ENCODE measurements around the gene CSF2.

The CSF2 gene

GRCh38 chr5:132055808-132056609, 17.6 kb upstream of the CSF2 start:
- DNase-seq, result no peak

DNA sequence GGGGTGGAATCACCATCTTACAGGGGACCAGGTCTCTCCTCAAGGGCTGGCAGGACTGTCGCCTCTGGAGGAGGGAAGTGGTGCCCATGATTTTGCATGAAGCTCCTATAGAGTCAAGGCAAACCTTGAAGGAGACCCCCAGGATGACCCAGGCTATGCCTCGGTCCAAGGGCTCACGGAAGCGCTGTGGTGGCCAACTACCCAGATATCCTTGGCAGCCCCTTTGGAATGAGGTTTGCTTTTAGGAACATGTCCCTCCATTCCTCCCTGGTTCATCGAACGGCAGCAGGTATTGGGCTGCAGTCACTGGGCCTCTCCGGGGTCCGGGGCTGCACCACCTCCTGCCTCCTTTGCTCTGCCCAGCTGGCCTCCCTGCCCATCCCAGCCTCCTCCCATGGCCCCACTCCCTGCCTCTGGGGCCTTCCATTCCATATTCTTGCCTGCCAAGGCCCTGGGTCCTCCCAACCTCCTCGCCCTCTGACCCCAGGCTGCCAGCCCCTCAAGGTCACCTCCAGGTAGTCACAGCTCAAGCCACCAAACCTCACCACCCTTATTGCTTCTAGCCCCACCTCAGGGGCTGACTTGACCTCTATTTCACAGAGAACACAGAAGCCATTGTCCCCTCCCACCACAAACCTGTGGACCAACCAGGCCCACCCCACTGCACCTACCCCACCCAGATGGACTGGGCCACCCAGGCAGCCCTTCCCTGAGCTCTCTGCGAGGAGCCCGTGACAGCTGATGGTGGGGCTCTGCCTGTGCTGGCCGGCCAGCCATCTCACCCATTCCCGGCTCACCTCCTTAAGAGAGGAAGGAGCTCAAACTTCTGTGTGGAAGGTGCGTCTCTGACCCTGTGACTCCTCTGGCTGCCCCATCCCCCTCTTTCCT, 16.7 kb upstream of the CSF2 start:
- no peak for DNase-seq

DNA sequence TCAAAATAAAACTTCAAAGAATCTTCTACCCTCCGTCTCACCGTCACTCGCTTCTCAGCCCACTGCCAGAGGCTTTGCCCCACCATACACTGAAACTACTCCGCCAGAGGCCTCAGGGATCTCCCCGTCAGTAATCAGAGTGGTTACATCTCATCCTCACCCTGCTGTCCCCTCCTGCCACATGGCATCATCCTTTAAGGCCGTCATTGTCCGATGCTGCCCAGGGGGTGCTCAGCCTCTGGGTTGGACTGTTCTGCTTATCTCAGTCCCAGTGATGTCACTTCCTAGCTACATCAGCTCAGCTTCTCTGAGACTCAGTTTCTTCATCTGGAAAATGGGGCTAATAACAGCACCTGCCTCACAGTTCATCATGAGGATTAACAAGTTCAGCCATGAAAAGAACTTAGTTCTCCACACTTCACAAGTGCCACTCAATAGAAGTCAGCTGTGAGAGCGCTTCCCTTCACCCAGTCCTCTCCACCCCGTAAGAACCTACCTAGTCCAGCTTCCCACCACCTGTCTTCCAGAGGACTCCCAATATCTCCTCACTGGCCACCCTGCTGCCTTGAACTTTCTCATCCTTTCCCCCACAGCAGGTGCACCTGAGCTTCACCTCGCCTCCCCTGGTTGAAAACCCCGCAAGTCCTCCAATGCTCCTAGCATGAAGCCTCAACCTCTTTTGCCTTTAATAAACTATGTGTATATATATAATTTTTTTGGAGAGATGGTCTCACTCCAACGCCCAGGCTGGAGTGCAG, 15.9 kb upstream of the CSF2 start:
- DNase-seq, result no peak

GRCh38 chr5:132058646-132059042, 14.9 kb upstream of the CSF2 start:
- DNase-seq, result no peak

- DNase-seq, result no peak
Measured at GRCh38 chr5:132059043-132059695, 14.4 kb upstream of the CSF2 start.

GRCh38 chr5:132059696-132060500, 13.7 kb upstream of the CSF2 start:
- no peak for DNase-seq

DNA sequence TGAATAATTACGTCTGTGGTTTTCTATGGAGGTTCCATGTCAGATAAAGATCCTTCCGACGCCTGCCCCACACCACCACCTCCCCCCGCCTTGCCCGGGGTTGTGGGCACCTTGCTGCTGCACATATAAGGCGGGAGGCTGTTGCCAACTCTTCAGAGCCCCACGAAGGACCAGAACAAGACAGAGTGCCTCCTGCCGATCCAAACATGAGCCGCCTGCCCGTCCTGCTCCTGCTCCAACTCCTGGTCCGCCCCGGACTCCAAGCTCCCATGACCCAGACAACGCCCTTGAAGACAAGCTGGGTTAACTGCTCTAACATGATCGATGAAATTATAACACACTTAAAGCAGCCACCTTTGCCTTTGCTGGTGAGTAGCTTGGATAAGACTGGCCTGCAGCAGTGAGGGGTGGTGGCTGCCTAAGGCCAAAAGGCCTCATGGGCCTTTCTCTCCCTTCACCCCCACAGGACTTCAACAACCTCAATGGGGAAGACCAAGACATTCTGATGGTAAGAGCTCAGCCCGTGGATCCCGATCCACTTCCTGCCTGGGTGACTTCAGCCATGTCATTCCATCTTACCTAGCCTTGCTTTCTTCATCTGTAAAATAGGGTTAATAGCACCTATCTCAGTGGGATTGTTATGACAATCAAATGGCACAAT, 13.0 kb upstream of the CSF2 start, which contains the start of gene IL3:
IL3 (plus strand) TSS at position 155 of the 661 bp plus-strand sequence; CDS start at position 207, 52 bp downstream.
- DNase-seq, result no peak

DNA sequence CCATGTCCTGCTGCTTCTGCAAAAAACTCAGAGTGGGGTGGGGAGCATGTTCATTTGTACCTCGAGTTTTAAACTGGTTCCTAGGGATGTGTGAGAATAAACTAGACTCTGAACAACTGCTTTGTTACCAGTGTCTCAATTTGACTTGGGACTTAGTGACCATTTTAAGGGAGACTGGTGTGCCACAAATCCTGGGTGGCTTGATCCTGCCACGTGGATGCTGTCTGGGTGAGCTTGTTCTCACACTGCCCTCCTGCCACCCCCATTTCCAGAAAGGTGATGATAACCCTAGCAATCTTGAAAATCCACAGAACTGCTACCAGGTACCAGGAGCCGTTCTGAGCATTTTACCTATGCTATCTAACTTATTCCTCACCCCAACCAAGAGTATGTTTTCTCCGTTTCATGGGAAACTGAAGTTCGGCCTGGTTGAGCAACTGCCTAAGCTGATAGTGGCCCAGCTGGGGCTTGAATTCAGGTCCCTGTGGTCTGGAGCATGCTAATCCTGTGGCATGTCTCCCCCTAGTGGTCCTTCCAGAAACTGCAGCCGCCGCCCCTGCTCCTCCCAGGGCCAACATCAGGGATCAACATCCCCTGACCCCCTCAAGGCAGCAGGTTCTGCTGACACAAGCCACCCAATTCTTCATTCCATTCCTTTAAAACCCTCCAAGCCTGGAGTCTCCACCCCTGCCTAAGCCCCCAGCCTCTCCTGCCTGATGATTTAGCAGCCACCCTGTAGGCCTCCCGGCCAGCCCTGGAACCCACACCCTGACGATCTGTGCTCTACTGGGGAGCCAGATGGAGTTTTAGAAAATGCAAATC, 10.3 kb upstream of the CSF2 start:
- peak; percentile 26 for DNase-seq

DNA sequence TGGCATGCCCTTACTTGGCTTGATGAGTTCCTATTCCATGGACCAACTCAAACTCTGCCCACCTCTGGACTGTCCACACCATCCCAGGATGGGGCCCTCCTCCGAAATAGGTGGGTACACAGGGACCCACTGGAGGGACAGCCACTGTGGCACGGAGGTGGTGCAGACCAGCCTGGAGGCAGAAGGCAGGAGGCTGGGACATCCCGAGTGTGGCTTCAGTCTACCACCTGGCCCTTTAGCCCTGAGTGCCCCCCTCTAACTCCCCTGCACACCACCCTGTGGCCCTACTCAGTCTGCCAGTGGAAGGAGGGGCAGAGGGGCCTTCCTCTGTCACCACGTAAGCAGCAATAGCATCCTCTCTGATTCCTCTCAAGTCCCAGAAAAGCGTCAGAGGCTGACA, 9.4 kb upstream of the CSF2 start:
- DNase-seq, result no peak

DNA sequence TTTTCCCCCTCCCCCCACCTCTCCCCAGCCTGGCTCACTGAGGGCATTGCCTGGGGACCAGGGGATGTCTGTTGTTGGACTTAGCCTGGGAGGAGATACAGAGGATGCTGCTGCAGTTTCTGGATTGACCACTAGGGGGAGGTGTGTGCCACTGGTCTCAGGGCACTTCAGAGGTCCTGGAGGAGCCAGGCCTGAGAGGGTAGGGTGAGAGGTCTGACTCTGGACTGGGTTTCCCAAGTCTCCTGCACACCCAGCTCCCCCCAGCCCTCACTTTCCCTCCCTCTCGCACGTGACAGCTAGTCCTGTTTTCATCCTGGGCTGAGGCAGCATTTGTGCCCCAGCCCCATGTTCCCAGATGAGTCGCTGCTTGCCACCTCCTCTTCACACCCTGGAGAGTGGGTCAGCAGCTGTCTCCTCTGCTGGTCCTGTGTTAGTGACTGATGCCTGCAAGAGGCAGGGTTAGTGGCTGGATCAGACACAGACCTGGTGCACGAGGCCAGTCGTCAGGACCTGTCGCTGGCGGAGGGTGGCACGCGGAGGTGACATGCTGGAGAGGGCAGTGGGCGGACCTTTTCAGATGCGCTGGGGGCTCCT, 8.8 kb upstream of the CSF2 start:
- DNase-seq, result peak; percentile 15

- DNase-seq, result peak; percentile 54
Measured at GRCh38 chr5:132065351-132065937, 8.1 kb upstream of the CSF2 start.

DNA sequence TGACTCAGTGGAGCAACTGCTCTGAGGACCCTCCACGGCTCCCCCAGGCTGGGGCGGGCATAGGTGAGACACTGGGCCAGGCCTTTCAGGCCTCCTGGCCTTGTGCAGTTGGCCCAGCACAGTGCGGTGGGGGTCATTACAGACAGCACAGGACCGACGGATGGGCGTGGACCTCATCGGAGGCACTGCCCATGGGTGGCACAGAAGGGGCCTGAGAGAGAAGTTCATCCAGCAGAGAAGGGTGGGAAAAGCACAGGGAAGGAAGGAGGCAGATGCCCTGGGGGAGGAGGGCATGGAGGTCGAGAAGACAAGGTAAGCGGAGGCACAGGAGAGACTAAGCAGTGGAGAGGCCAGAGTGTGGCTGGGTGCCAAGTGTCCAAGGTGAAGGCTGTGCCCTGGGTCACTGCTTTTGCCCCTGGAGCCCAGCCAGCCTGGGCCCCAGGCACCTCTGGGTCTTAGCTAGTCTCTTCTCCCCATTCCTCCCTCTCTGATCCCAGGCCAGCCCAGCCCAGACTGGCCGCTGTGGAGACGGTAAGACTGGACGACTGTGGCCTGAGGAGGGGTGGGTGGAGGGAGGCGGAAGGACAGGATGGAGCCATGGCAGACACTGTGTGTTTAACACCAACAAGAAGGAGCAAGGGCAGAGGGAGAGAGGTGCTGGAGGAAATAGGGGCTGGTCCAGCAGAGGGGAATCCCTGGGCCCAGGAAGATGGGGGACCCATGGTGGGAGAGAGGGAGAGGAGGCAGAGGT, 7.5 kb upstream of the CSF2 start:
- no peak for DNase-seq

- DNase-seq, result no peak
Measured at GRCh38 chr5:132066871-132067270, 6.7 kb upstream of the CSF2 start.

GRCh38 chr5:132067451-132067850, 6.1 kb upstream of the CSF2 start:
- no peak for DNase-seq

DNA sequence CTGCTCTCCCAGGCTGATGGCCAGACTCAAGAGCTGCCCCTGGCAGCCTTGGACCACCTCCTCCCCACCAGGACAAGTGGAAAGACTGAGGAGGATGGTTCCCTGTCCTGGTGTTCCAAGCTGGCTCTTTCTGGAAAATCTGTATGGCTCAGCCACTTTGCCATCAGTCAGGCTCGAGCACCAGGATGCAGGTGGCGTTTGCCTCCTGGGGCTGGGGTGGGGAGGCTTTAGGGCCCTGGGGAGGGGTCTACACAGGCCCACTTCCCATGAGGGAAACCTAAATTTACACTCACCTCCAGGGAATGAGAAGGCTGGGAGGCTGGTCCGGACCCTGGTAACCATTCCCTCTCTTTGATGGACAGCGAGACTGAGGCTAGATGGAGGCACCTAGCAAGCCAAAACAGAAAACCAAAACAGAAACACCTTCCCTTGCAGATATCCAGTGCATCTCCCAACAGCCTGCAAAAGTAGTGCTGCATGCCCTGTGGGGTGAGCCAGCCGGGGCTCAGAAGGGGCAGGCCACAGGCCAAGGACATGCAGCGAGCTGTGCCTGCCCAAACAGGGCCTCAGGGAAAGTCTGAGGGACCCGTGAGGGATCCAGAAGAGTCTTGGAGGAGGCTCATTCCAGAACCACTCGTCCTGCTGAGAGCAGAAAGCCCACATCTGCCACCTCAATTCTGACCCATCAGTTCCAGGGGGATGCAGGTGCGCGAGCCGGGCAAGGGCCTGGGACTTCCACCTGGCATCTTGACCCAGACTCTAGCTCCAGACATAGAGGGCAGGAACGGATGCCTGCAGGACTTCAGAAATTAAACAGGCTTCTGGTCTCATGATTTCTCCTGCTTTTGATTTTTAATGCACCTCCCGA, 5.4 kb upstream of the CSF2 start:
- DNase-seq, result no peak

DNA sequence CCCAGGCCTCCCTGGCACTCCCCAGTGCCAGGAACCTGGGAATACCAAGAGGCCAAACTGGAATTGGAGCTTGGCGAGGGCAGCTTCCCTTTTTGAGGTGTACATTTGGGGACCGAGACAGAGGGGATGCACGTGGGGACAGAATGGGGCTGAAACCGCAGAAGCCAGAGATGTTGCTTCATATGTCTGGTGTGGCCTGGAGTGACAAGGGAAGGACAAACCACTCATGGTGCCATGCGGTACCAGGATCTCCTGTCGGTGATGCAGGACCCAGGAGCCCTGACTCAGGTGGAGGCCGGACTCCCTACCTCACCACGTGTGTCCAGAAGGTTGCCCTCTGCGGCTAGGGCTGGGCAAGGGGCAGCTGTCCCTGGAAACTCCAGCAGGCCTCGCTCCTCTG, 4.0 kb upstream of the CSF2 start:
- no peak for DNase-seq

DNA sequence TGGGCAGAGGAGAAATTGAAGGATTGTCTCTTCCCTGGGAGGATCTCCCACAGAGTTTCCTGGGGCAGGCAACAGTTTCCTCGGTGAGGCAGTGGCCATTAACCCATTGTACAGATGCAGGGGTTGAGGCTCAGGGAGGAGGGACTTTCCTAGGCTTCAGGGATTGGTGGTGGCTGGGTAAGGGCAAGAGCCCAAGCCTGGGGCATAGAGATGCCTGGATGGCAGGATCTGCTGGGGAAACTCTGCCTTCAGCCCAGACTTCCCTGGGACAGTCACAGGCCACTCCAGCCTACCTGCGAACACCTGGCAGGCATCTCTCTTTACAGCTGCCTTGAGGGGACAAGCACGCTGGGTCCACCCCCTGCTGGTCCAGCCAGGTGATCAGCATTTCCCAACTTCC, 3.6 kb upstream of the CSF2 start:
- DNase-seq, result no peak

All from NCI-H774 (cell line).